HepG2 (cell line): Measurements from ENCODE around the gene MRPL42. TPM values are rescaled to one million over a fixed set of nuclear protein-coding genes. Genes with fewer than 3 reads are reported as not detected.

Experiments used
- ATAC-seq: fragments of 200-7000 bp; cut with Tn5 transposase; 3 replicates; pipeline ENCODE4 v1.9.1; 2020; ENCODE audit warnings: mild to moderate bottlenecking, moderate library complexity
- BruUV-seq: library from RNA; stranded (reverse); fragments of 400-500 nt; replicated peaks from 2 replicates; lab custom pipeline; 2021; lab: Mats Ljungman, UMichigan
- CTCF ChIA-PET: fragments of 300-600 bp; formaldehyde crosslinking; extraction: SDS; loops from one replicate; lab custom pipeline; 2021; ENCODE audit warnings: low total read pairs, inconsistent platforms, low intra/inter-chr PET ratio; lab: Yijun Ruan, JAX
- POLR2A ChIA-PET: fragments of 350-600 bp; sonication (Branson Sonifier 250); formaldehyde crosslinking; loops from one replicate; lab custom pipeline; 2020; ENCODE audit warnings: antibody characterized with exemption, inconsistent platforms; lab: Yijun Ruan, JAX
- DNase-seq: peaks from one replicate; pipeline ENCODE4 v3.0.0-alpha.2; 2015; ENCODE audit warnings: low spot score
- FAIRE-seq: peaks from 3 replicates; lab custom pipeline; 2011; peaks lifted over from hg19 to GRCh38; lab: Jason Lieb, UNC
- H2AFZ ChIP-seq: one replicate; pipeline ENCODE4 v1.6.1; 2011; ENCODE audit warnings: low read length, inconsistent platforms
- H3K27ac ChIP-seq: fragments of 300-600 bp; 3 replicates; pipeline ENCODE4 v1.8.0; 2011; ENCODE audit warnings: mixed run types, mild to moderate bottlenecking, mixed read lengths, low read length, inconsistent platforms; ENCODE audit not compliant: insufficient read depth; ENCODE audit errors: extremely low read length
- H3K27me3 ChIP-seq, 2 experiments: fragments of 200-600 bp in 1 of 2; 2 replicates in 1 of 2; 3 replicates in 1 of 2; pipeline versions ENCODE4 v1.6.0 to v1.8.0; 2011; ENCODE audit warnings: low read length in 2 of 2, mild to moderate bottlenecking in 2 of 2, moderate library complexity in 2 of 2, inconsistent platforms in 1 of 2; ENCODE audit not compliant: insufficient read depth in 2 of 2, control insufficient read depth in 1 of 2
- H3K36me3 ChIP-seq, 2 experiments: fragments of 200-600 bp in 1 of 2; replicated peaks in 1 of 2; 2 replicates in 1 of 2; 3 replicates in 1 of 2; pipeline versions ENCODE4 v1.5.1 to v1.8.0; 2011; ENCODE audit warnings: low read length in 2 of 2, inconsistent platforms in 1 of 2; ENCODE audit not compliant: insufficient read depth in 2 of 2, control insufficient read depth in 1 of 2
- H3K4me1 ChIP-seq: 2 replicates; pipeline ENCODE4 v1.5.1; 2012; ENCODE audit warnings: low read length, inconsistent platforms; ENCODE audit not compliant: insufficient read depth
- H3K4me2 ChIP-seq: 2 replicates; pipeline ENCODE4 v1.6.0; 2011; ENCODE audit warnings: low read depth, low read length, inconsistent platforms
- H3K4me3 ChIP-seq, 3 experiments: fragments of 200-600 bp in 1 of 3; sonication (generic), shearing (Covaris generic) in 1 of 3; replicated peaks in 1 of 3; 2 replicates each; pipeline ENCODE4 v1.5.1; 2011 to 2016; ENCODE audit warnings: low read length in 3 of 3, inconsistent platforms in 2 of 3, low read depth in 2 of 3, mild to moderate bottlenecking in 2 of 3, control low read depth in 1 of 3, mixed read lengths in 1 of 3; ENCODE audit not compliant: insufficient read depth in 1 of 3
- H3K79me2 ChIP-seq: one replicate; pipeline ENCODE4 v1.6.1; 2011; ENCODE audit warnings: low read length, inconsistent platforms; ENCODE audit not compliant: insufficient read depth
- H3K9ac ChIP-seq: 2 replicates; pipeline ENCODE4 v1.6.0; 2011; ENCODE audit warnings: mild to moderate bottlenecking, low read depth, low read length, inconsistent platforms; ENCODE audit not compliant: insufficient read depth
- H3K9me3 ChIP-seq: 2 replicates; pipeline ENCODE4 v1.5.1; 2012; ENCODE audit warnings: mild to moderate bottlenecking, low read length
- H4K20me1 ChIP-seq: 2 replicates; pipeline ENCODE4 v1.6.0; 2011; ENCODE audit warnings: inconsistent platforms, mild to moderate bottlenecking, low read length, moderate library complexity; ENCODE audit not compliant: insufficient read depth
- ARHGAP35 ChIP-seq: sonication (generic); formaldehyde crosslinking; IDR thresholded peaks from 2 replicates; pipeline ENCODE4 v1.9.0; 2022; ENCODE audit warnings: mild to moderate bottlenecking, inconsistent platforms, moderate library complexity, missing genetic modification reagents, borderline replicate concordance
- ASH2L ChIP-seq: fragments of 300-600, 200-600 bp; sonication (generic); IDR thresholded peaks from 2 replicates; pipeline ENCODE4 v1.7.0; 2017; ENCODE audit warnings: low read depth, mild to moderate bottlenecking, moderate library complexity, mixed read lengths, low read length; ENCODE audit not compliant: insufficient read length
- ATF3 ChIP-seq: sonication (generic); formaldehyde crosslinking; IDR thresholded peaks from 2 replicates; pipeline ENCODE4 v1.4.0; 2020; ENCODE audit warnings: missing genetic modification reagents
- MAFK ChIP-seq, 2 experiments: IDR thresholded peaks in 1 of 2; conservative IDR thresholded peaks in 1 of 2; 2 replicates each; pipeline ENCODE4 v1.6.1; 2011; ENCODE audit warnings: improper control_type of control experiment in 2 of 2, low read length in 2 of 2
- MXI1 ChIP-seq: IDR thresholded peaks from 3 replicates; pipeline ENCODE4 v1.6.1; 2012; ENCODE audit warnings: low read depth, low read length, inconsistent platforms, borderline replicate concordance
- PCBP2 ChIP-seq: fragments of 200-400 bp; formaldehyde crosslinking; optimal IDR thresholded peaks from 2 replicates; pipeline ENCODE3; 2018; ENCODE audit warnings: low read length, low read depth; ENCODE audit not compliant: poor library complexity, severe bottlenecking
- SATB2 ChIP-seq: sonication (generic); formaldehyde crosslinking; IDR thresholded peaks from 2 replicates; pipeline ENCODE4 v1.5.0; 2020; ENCODE audit warnings: missing genetic modification reagents
- UBTF ChIP-seq: sonication (generic); formaldehyde crosslinking; IDR thresholded peaks from 2 replicates; pipeline ENCODE4 v1.4.0; 2020; ENCODE audit warnings: mild to moderate bottlenecking, missing genetic modification reagents
- ZBTB25 ChIP-seq: IDR thresholded peaks from 2 replicates; pipeline ENCODE4 v1.6.1; 2018; ENCODE audit warnings: missing genetic modification reagents
- ZFP91 ChIP-seq: sonication (generic); formaldehyde crosslinking; IDR thresholded peaks from 2 replicates; pipeline ENCODE4 v1.9.0; 2022; ENCODE audit warnings: missing genetic modification reagents, mild to moderate bottlenecking, borderline replicate concordance
- ZNF230 ChIP-seq: sonication (generic); formaldehyde crosslinking; IDR thresholded peaks from 2 replicates; pipeline ENCODE4 v1.4.0; 2020; ENCODE audit warnings: mild to moderate bottlenecking, missing genetic modification reagents
- ZNF484 ChIP-seq: sonication (generic); formaldehyde crosslinking; IDR thresholded peaks from 2 replicates; pipeline ENCODE4 v1.5.1; 2020; ENCODE audit warnings: mild to moderate bottlenecking, low read depth, missing genetic modification reagents, borderline replicate concordance
- ZNF574 ChIP-seq: sonication (generic); formaldehyde crosslinking; IDR thresholded peaks from 2 replicates; pipeline ENCODE4 v1.4.0; 2020; ENCODE audit warnings: missing genetic modification reagents
- ZNF589 ChIP-seq: sonication (generic); formaldehyde crosslinking; conservative IDR thresholded peaks from 2 replicates; pipeline ENCODE4 v1.8.0; 2022; ENCODE audit warnings: mild to moderate bottlenecking, moderate library complexity, missing genetic modification reagents
- ZNF713 ChIP-seq: sonication (generic); formaldehyde crosslinking; IDR thresholded peaks from 2 replicates; pipeline ENCODE4 v1.4.0; 2020; ENCODE audit warnings: mild to moderate bottlenecking, missing genetic modification reagents
- WGBS: methylation state at CpG from one replicate; pipeline ENCODE4 v1.1.6; 2017; ENCODE audit warnings: low lambda C conversion rate; 5-methylcytosine and 5-hydroxymethylcytosine counted together
- in situ Hi-C: cut with HindIII; loops from 2 replicates; pipeline ENCODE4 v1.10.0; 2017; ENCODE audit warnings: low pct_unique_long_range_greater_than_20kb; ENCODE audit not compliant: extremely low pct_ligation_motif_present
- intact Hi-C: fragments of 100-400 bp; cut with micrococcal nuclease; formaldehyde crosslinking; loops from one replicate; pipeline ENCODE4 v1.10.0; 2022; ENCODE audit not compliant: unreplicated experiment
- polyA plus RNA-seq, 8 experiments: library from polyadenylated mRNA; depleted of rRNA in 3 of 8; stranded (reverse) in 7 of 8; unstranded in 1 of 8; fragments of >200 nt; fragmentation: Illumina TruSeq in 4 of 8; extraction: Trizol in 4 of 8; gene quantifications; 2 replicates each; pipeline versions ENCODE4 v1.2.1 to v1.2.3, GENCODE V29; 2011 to 2016; ENCODE audit warnings: low read depth in 4 of 8, missing spikeins in 1 of 8, mixed read lengths in 1 of 8; ENCODE audit not compliant: insufficient read depth in 1 of 8
- total RNA-seq, 5 experiments: library from RNA; depleted of rRNA; stranded (reverse); fragments of >200 nt; fragmentation: Illumina TruSeq; extraction: Trizol; gene quantifications; 2 replicates each; pipeline ENCODE4 v1.2.3, GENCODE V29; 2016; ENCODE audit warnings: low read depth in 1 of 5

MRPL42 gene
- total and polyA plus RNA-seq, 2 of the 13 experiments (the other 11 are each of a cell fraction or from before 2014, with no cell fraction given) = 93.3 to 148 TPM

- BruUV-seq = no TSS peak
- no peak overlapping the region for H3K4me2 ChIP-seq
- intact Hi-C loops = no loop called here
- peak; percentile 73; the same call in 1 of the 2 replicates for TF ChIP-seq ATF3 (CRISPR knock-in tag)
- TF ChIP-seq ZNF574 (CRISPR knock-in tag) = no peak
- no peak for TF ChIP-seq SATB2 (CRISPR knock-in tag)
- TF ChIP-seq ZNF589 (CRISPR knock-in tag) = no peak
- no peak for TF ChIP-seq MXI1
- TF ChIP-seq MAFK (conservative IDR thresholded peaks at IDR 0.05 in 1 of 2, IDR thresholded peaks at IDR 0.05 in 1 of 2; ENCODE audit: low read length in 2 of 2) = no peak
- TF ChIP-seq ZFP91 (CRISPR knock-in tag) = no peak
- TF ChIP-seq ARHGAP35 = no peak
- TF ChIP-seq ZNF484 (CRISPR knock-in tag) = no peak
- TF ChIP-seq ZNF713 = no peak
- peak; percentile 37 for TF ChIP-seq ASH2L
- TF ChIP-seq UBTF (CRISPR knock-in tag) = no peak
- no peak for TF ChIP-seq ZNF230 (CRISPR knock-in tag)
- no peak for TF ChIP-seq ZBTB25 (CRISPR knock-in tag)
- no peak for TF ChIP-seq PCBP2
These were observed 59.6 kb downstream of the MRPL42 start for GRCh38 chr12:93526786-93527428.

More at GRCh38 chr12:93526786-93527428, 59.6 kb downstream of the MRPL42 start:
- Histone ChIP-seq H3K4me1 (peaks cover 42% of the 10 kb centered on the region), H3K9ac (no peak overlapping the region), H3K4me3 (no peak overlapping the region), H3K79me2 (no peaks in the 10 kb centered on the region), H3K27me3 (no peaks in the 10 kb centered on the region; a peak in 1 of 5 replicates), H2AFZ (no peak overlapping the region), H3K9me3 (no peaks in the 10 kb centered on the region), H3K27ac (no peak overlapping the region), H4K20me1 (no peaks in the 10 kb centered on the region), H3K36me3 (no peaks in the 10 kb centered on the region)
- in situ Hi-C loops = no loop called here
- ATAC-seq (peak; percentile 55), DNase-seq (peak; percentile 86), FAIRE-seq (no peak)
- 3% methylated on average over 4 of the region's 4 CpGs for WGBS
- POLR2A ChIA-PET = interaction anchor here (0.6 to 1.3 kb wide), 3 partner anchors 37 to 419 kb away, joined by 3 to 14 read pairs (median 3); no protein-coding TSS in a partner anchor
- CTCF ChIA-PET = interaction anchor here (2.1 kb wide), 1 partner anchor 575 kb away, joined by 11 read pairs; no protein-coding TSS in a partner anchor
